ENCODE results near the gene TLE2.
"Not testable (repeated sequence)": the region's sequence is repeated elsewhere in the genome, so short reads cannot be mapped to it uniquely, and the experiment has no call there.

The TLE2 gene

DNA sequence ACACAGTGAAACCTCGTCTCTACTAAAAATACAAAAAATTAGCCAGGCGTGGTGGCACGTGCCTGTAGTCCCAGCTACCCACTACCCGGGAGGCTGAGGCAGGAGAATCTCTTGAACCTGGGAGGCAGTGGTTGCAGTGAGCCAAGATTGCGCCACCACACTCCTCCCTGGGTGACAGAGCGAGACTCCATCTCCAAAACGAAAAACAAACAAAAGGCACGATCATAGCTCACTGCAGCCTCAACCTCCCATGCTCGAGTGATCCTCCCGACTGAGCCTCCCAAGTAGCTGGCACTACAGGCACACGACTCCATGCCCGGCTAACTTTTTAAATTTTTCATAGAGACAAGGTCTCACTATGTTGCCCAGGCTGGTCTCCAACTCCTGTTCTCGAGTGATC, 17.0 kb downstream of the TLE2 start:
- not testable (repeated sequence) for DNase-seq

DNA sequence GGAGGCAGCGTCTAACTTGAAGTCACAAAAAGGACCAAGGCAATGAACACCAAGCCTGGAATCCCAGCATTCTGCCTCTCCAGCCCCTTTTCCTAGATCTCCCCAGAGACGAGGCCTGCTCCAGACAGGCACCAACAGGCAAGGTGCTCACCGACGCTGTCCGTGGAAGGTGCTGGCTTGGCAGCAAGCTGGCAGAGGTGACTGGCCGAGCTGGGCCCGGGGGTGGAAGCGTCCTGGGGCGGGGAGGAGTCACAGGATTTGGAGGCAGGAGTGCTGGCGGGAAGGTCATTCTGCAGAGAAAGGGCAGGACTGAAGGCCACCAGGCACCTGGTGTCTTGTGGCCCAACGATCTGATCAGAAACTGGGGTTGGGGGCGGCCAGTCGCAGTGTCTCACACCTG, 18.2 kb downstream of the TLE2 start:
- no peak for DNase-seq

DNA sequence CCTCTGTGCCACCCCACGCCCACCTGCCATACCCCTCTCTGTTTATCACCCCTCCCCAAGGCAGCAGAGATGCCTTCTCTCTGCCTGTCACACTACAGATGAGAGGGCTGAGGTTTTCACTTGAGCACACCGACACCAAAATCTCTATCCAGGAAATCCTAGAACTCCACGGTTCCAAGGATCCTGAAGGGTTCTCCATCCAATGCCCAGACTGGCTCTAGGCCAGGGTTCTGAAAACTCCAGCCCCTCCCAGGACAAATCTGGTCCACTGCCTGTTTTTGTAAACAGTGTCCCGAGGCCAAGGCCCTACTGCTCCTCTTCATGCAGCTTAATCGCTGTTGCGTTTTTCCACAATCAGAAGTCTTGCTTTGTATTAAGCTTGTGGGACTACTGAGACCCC, 20.1 kb downstream of the TLE2 start:
- no peak for DNase-seq

DNA sequence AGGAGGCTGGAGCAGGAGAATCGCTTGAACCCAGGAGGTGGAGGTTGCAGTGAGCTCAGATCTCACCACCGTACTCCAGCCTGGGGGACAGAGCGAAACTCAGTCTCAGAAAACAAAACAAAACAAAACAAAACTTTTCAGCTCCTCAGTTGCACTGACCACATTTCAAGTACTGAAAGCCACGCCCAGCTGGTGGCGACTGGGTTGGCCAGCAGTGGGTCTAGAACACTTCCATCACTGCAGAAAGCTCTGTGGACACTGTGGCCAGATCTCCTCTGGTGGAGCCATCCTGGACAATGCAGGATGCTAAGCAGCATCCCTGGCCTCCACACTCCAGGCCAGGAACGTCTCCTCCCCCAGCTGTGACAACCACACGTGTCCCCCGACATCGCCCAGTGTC, 21.1 kb downstream of the TLE2 start:
- DNase-seq = no peak

DNA sequence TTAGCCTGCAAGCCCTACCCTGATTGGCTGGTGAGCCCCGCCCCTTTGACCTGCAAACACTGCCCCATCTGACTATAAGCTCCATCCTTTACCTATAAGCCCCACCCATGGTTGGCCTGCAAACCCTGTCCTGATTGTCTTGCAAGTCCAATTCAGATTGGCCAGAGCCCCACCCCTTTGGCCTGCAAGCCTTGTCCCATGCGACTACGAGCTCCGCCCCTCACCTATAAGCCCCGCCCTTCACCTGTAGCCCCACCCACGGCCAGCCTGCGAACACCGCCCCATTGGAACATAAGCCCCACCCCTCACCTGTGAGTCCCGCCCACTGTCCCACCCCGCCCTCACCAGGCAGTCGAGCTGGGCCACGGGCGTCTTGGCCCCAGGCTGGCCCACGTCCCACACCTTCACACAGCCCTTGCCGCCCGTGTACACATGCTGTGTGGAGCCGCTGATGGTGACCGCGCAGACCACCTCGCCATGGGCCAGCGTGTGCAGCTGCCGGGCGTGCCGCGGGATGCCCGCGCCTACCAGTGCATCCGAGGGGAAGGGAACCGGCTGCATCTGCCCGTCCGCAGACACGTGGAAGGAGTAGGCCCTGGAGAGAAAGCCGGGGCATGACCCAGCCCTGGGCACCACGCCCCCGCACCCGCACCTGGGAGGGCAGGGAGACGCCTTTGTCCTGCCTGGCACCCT, 22.9 kb downstream of the TLE2 start:
- no peak for DNase-seq

DNA sequence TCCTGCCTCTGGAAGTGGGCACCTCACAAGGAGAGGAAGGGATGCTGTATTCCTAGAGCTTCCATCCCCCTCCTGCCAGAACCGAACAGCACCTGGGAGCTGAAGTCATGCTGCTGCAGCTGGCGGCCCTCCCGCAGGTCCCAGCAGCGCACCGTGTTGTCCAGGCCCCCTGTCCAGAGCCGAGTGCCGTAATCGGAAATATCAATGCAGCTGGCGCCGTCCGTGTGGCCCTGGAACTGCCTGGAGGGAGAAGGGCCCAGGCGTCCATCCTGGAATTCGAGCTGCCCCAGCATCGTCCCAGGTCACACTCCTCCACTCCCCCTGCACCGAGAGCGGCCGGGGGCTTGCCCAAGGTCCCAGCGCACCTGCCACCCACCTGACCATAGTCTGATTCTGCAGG, 23.7 kb downstream of the TLE2 start:
- no peak for DNase-seq

DNA sequence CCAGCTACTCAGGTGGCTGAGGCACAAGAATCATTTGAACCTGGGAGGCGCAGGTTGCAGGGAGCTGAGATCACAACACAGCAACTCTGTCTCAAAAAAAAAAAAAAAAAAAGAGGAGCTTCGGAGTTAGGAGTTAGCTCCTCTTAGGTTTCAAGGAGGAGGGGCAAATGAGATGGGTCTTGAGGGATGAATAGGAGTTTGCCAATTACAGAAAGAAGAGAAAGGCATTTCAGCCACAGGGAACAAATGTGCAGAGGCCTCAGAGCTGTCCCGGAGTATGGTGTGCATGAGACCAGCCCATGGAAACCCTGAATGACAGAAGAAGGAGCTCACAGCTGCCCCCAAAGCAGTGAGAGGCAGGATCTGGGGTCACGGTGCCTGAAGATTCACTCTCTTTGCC, 24.6 kb downstream of the TLE2 start:
- DNase-seq = no peak

DNA sequence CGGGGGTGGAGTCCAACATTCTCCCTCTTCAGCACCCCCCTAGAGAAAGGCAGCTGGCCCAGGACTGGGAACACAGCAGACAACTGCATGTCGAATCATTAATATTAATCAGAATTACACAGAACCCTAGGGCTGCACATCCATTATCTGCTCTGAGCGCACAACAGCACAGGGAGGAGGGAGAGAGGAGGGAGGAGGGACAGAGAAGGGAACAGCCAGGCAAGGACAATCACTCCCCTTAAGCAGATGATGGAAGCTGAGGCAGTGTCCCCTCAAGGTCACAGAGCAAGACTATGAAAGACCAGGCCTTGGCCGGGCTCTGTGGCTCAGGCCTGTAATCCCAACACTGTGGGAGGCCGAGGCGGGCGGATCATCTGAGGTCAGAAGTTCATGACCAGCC, 26.0 kb downstream of the TLE2 start:
- no peak for DNase-seq

DNA sequence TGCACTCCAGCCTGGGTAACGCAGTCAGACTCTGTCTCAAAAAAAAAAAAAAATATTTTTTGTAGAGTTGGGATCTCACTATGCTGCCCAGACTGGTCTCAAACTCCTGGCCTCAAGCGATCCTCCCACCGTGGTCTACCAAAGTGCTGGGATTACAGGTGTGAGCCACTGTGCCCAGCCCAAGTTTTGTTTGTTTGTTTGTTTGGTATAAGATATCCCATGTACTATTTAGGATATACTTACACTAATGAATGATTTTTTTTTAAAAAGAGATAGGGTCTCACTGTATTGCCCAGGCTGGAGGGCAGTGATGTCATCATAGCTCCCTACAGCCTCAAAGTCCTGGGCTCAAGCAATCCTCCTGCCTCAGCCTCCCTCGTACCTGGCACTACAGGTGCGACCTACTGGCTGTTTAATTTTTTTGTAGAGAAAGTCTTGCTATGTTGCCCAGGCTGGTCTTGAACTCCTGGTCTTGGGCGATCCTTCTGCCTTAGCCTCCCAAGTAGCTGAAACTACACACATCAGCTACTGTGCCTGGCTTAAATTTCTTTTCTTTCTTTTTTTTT, 27.8 kb downstream of the TLE2 start:
- DNase-seq = no peak

DNA sequence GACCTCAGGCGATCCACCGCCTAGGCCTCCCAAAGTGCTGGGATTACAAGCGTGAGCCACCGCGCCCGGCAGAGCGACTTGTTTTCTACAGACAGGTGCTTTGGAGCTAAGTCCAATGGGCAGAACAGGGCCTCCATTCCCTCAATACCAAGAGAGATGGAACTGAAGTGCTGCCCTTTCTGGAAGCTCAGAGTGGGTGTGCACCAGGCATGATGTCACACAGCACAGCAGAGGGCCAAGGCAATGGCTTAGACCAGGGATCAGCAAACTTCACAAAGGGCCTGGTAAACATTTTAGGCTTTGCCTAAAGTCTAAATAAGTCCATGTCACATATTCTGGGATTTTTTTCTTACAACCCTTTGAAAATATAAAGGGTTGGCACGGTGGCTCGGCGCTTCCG, 30.4 kb downstream of the TLE2 start:
- DNase-seq = no peak

DNA sequence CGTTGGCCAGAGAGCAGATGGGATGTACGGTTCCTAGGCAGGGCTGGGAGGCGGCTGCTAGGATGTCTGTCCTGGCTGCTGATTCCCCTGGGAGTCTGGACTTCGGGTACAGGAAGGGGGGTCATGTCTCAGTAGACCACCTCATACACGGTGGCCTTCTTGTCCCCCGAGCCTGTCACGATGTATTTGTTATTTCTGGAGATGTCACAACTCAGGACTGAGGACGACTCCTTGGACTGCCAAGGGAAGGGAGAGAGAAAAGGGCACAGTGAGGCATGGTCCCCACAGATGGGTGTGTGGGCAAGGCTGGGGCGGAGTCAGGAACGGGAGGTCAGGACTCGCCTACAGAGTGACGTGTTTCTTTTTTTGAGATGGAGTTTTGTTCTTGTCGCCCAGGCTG, 31.4 kb downstream of the TLE2 start:
- no peak for DNase-seq

DNA sequence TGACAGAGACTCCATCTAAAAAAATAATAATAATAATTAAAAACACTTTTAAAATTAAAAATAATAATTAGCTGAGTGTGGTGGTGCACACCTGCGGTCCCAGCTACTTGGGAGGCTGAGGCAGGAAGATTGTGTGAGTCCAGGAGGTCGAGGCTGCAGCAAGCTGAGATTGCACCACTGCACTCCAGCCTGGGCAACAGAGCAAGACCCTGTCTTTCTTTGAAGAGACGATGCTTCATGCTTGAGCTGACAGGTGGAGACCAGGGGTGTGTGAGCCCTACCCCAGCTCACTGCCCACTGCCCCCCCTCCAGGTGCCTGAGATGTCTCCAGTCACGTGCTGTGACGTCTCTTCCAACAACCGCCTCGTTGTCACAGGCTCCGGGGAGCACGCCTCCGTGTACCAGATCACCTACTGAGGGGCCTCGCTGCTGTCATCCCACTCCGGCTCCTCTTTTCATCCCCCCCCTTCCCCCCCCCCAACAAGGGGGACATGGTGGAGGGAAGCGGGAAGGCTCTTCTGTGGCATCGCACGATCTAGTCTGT, 34.4 kb downstream of the TLE2 start:
- no peak for DNase-seq

DNA sequence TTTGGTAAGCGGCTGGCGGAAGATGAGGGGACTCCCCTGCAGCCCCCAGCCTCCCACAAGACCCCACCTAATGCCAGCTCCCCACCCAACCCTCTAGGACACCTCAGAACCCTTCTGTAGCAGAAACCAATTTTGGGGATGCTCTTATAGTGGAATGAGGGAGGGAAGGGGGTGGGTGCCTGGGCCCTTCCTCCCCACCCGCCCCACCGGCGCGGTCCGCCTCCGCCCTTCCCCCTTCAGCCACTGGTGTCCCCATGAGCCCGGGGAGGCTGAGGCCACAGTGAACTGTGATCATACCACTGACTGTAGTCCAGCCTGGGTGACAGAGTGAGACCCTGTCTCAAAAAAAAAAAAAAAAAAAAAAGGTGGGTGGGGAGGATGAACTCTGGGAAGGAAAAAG, 35.5 kb downstream of the TLE2 start:
- DNase-seq = no peak

DNA sequence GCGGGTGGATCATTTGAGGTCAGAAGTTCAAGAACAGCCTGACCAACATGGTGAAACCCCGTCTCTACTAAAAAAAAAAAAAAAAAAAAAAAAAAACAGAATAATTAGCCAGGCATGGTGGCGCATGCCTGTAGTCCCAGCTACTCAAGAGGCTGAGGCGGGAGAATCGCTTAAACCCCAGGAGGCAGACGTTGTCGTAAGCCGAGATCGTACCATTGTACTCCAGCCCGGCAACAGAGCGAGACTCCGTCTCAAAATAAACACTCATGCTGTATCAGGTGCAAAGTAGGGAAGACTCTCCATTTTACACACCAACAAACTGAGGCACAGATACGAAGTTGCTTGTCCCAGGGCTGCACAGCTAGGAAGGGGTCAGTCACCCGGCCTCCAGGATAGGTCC, 36.1 kb downstream of the TLE2 start:
- DNase-seq = no peak

DNA sequence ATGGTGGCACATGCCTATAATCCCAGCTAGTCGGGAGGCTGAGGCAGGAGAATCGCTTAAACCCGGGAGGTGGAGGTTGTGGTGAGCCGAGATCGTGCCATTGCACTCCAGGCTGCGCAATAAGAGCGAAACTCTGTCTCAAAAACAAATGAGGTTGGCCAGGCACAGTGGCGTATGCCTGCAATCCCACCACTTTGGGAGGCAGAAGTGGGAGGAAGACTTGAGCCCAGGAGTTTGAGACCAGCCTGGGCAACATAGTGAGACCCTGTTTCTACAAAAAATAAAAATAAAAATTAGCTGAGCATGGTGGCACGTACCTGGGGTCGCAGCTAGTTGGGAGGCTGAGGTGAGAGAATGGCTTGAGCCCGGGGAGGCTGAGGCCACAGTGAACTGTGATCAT, 36.7 kb downstream of the TLE2 start:
- DNase-seq = not testable (repeated sequence)

DNA sequence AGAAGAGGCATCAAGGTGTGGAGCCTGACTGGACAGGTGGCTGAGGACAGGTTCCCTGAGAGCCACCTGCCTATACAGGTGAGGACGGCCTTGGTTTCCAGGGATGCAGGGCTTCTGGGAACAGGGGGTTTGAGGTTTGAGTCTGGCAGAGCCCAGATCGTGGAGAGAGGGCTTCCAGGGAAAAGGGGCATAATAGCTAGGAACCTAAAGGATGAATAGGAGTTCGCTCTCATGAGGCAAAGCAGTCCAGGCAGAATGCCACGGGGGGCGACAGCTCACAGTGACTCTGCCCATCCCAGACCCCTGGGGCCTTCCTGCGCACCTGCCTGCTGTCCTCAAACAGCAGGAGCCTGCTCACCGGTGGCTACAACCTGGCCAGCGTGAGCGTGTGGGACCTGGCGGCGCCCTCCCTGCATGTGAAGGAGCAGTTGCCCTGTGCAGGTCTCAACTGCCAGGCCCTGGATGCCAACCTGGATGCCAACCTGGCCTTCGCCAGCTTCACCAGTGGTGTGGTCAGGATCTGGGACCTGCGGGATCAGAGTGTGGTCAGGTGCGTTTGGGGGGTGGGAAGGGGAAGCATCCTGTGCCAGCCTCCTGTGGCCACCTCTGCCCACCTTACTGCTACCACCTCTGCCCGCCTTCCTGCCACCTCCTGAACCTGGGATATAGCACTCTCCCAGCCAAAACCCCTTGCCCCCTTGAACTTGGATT, 39.7 kb downstream of the TLE2 start:
- DNase-seq = no peak

DNA sequence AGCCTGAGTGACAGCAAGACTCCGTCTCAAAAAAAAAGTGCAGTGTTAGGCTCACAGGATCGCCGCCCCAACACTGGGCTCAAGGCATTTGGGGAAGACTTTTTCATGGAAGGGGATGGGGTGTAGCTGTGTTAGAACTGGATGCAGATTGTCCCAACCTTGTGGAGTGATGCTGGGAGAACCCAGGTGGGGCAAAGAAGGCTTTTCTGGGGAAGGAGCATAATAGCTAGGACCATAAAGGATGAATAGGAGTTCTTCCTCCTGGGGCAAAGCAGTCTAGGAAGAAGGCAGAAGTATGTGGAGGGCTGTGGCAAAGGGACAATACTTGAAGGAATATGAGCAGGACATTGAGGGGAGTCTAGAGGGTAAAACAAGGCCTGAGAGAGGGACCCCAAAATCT, 40.5 kb downstream of the TLE2 start:
- DNase-seq = no peak

DNA sequence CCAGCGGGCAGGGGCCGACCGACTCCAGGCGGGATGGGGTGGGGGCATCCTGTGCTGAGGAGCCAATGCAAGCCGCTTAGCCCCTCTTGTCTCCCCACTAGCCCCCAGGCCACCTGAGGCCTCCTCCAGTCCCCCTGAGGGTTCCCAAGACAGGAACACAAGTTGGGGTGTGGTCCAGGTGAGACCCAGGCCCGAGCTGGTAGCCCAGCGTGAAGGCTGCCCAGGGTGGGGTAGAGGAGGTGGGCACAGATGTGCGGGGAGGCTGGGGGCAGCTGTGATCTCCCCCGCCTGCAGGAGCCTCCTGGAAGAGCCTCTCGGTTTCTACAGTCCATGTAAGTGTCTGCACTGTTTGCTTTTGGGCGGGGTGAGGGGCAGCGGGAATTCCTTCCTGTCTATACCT, 41.3 kb downstream of the TLE2 start:
- DNase-seq = no peak

DNA sequence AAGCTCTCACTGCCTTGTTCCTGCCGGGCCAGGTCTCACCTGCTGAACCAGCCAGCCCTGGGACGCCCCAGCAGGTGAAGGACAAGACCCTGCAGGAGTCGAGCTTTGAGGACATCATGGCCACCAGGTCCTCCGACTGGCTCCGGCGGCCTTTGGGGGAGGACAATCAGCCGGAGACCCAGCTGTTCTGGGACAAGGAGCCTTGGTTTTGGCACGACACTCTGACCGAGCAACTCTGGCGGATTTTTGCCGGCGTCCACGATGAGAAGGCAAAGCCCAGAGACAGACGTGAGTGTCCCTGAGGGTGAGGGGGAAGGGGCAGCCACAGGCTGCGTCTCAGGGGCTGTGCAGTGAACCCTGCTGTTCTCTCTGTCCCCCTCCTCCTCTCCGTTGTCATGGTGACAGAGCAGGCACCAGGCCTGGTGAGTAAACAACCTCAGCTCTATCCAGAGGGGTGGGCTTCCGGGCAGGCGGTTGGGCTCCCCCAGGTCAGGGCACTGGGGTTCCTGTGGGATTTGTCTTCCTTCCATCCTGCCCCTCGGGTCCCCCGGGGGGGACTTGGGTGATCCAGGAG, 42.0 kb downstream of the TLE2 start:
- no peak for DNase-seq

DNA sequence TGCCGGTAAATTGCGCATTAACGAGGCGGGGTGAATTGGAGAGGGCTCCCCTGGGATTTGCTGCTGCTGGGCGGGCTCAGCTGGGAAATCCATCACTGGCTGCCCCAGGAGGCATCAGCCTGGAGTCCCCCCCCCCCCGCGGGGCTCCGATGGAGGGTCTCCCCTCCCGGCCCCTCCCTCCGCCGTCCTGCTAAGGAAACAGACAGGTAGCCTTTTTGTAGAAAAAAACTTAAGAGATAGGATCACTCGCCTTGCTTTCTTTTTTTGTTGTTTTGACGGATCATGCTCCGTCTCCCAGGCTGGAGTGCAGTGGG, 44.9 kb downstream of the TLE2 start:
- no peak for DNase-seq

DNA sequence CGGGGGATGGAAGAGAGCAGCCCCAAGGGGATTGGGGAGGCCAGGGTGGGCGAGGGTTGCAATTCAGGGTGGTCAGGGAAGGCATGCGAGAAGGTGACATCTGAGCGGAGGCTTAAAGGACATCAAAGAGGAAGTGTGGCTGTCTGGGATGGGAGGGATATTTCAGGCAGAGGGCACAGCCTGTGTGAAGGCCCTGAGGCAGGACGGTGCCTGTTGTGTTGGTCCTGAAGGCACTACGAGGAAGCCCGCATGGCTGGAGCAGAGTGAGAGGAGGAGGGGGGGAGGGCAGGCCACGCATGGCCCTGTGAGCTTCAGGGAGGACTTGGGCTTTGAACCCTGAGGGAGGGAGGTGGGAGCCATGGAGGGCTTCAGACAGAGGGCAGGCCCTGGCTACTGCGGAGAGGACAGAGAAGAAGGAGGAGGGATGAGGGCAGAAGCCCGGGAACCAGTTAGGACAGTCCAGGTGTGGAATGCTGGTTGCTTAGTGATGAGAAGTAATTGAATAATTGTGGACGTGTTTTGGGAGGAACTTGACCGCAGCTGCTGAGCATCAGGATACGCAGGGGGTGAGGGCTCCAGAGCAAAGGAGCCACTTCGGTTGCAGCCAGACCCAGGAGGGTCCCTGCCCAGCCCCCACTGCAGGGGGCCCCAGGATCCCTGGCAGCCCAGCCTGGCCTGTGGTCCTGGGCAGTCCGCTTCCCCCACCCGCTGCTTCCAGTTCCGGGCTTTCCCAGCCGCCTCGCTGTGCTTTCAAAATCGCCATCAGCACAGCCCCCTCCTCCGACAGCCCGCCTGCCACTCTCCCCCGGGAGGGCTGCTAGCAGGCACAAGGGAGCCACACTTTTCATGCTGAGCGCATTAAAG, 45.5 kb downstream of the TLE2 start:
- DNase-seq = no peak

DNA sequence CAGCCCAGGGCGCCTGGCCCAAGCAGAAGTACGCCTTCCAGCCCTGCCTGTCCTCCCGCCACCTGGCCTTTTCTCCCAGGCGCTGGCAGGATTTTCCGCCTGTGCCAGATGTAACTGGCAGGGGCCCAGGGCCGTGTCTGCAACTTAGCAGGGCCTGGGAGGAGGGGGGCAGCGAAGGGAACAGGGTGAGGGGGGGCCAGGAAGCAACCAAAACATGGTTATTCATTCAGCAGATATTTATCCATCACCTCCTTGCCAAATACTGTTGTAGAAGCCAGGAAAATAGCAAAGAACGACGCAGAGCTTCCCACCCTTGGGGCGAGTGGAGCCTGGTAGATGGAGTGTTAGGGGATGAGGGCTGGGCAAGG, 46.1 kb downstream of the TLE2 start:
- DNase-seq = no peak

DNA sequence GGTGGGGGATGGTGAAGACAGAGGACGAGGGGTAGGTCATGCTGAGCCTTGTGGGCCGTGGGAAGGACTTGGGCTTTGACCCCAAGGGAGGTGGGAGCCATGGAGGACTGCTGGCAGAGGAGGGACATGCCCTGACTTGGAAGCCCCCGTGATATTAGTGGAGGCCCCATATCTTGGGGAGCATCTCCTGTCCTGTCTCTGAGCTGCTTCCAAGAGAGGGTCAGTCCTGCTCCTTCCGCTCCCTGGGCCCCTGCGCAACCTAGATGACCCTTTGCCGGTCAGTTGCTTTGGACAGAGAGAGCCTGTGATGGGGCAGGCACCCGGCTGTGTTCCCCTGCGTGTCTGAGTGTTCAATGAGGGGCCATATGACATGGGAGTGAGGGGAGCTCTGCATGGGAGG, 46.5 kb downstream of the TLE2 start:
- no peak for DNase-seq

Data from bone marrow (tissue), 2 donors.